Natural killer cell (primary cell): ENCODE data around the gene WIPF3. TPM values are rescaled to one million over a fixed set of nuclear protein-coding genes. Genes with fewer than 3 reads are reported as not detected.

Experiments
- ATAC-seq, 3 donors: fragments of 150-1000 bp in 2 of 3; fragments of 200-7000 bp in 1 of 3; cut with Tn5 transposase; 1 replicate in 1 of 3; 2 replicates in 2 of 3; pipeline ENCODE4 v1.10.0; 2021; ENCODE audit warnings: mild to moderate bottlenecking in 2 of 3, moderate library complexity in 2 of 3
- DNase-seq, 2 donors: peaks; one replicate each; pipeline versions ENCODE4 v3.0.0 to v3.0.0-alpha.2; 2013 to 2021; ENCODE audit warnings: mixed read lengths in 1 of 2
- H3K27ac ChIP-seq: one replicate; pipeline ENCODE4 v1.5.1; 2013; ENCODE audit warnings: mild to moderate bottlenecking, low read length
- H3K27me3 ChIP-seq: one replicate; pipeline ENCODE4 v1.6.1; 2013; ENCODE audit warnings: low read length; ENCODE audit not compliant: control insufficient read depth, insufficient read depth
- H3K36me3 ChIP-seq: one replicate; pipeline ENCODE4 v1.6.1; 2013; ENCODE audit warnings: low read length; ENCODE audit not compliant: control insufficient read depth, insufficient read depth
- H3K4me1 ChIP-seq: one replicate; pipeline ENCODE4 v1.6.1; 2013; ENCODE audit warnings: low read length; ENCODE audit not compliant: control insufficient read depth, insufficient read depth
- H3K4me3 ChIP-seq: one replicate; pipeline ENCODE4 v1.5.1; 2013; ENCODE audit warnings: low read length
- H3K9me3 ChIP-seq: one replicate; pipeline ENCODE4 v1.6.1; 2013; ENCODE audit warnings: low read length; ENCODE audit not compliant: control insufficient read depth, insufficient read depth
- H3K27ac Mint-ChIP-seq, 2 donors: one replicate each; pipeline ENCODE4 v1.8.0; 2022; ENCODE audit warnings: mild to moderate bottlenecking in 2 of 2, mixed read lengths in 2 of 2, moderate library complexity in 1 of 2
- H3K27me3 Mint-ChIP-seq, 2 donors: one replicate each; pipeline ENCODE4 v1.8.0; 2022; ENCODE audit warnings: low read depth in 2 of 2, mixed read lengths in 2 of 2
- H3K36me3 Mint-ChIP-seq: one replicate; pipeline ENCODE4 v1.8.0; 2022; ENCODE audit warnings: mixed read lengths
- H3K4me1 Mint-ChIP-seq, 2 donors: one replicate each; pipeline ENCODE4 v1.8.0; 2022; ENCODE audit warnings: mixed read lengths in 2 of 2
- H3K4me3 Mint-ChIP-seq: one replicate; pipeline ENCODE4 v1.8.0; 2022; ENCODE audit warnings: mild to moderate bottlenecking, moderate library complexity, mixed read lengths
- H3K9me3 Mint-ChIP-seq, 2 donors: one replicate each; pipeline ENCODE4 v1.8.0; 2022; ENCODE audit warnings: mixed read lengths in 2 of 2
- CTCF ChIP-seq: fragments of 200-600 bp; IDR thresholded peaks from one replicate; pipeline ENCODE4 v1.8.0; 2022; ENCODE audit warnings: antibody characterized with exemption
- WGBS: methylation state at CpG from one replicate; pipeline ENCODE4 v1.1.7; 2013; ENCODE audit warnings: missing lambda C conversion rate; ENCODE audit not compliant: insufficient coverage; 5-methylcytosine and 5-hydroxymethylcytosine counted together
- intact Hi-C: fragments of 100-400 bp; cut with micrococcal nuclease; formaldehyde crosslinking; loops from one replicate; pipeline ENCODE4 v1.14.2; 2022
- total RNA-seq, 4 donors: library from RNA; stranded (reverse); fragments of 120-200 nt in 1 of 4; gene quantifications; one replicate each; pipeline versions ENCODE4 v1.2.3 to v1.2.4, GENCODE V29; 2013 to 2022

WIPF3 gene
- total RNA-seq, 3 donors from 2014 or later (not counting 1 experiment from before 2014, with no cell fraction given), result not detected

- Mint-ChIP-seq H3K4me3 (no peak overlapping the region), H3K36me3 (no peaks in the 10 kb centered on the region), H3K9me3 (no peaks in the 10 kb centered on the region), H3K27me3 (peaks cover 34 to 56% of the 10 kb centered on the region in 2 donors), H3K4me1 (no peaks in the 10 kb centered on the region), H3K27ac (no peak overlapping the region)
- Histone ChIP-seq H3K36me3 (no peaks in the 10 kb centered on the region), H3K27me3 (no peaks in the 10 kb centered on the region), H3K9me3 (no peaks in the 10 kb centered on the region), H3K27ac (no peak overlapping the region), H3K4me1 (no peaks in the 10 kb centered on the region), H3K4me3 (no peak overlapping the region)
- 92% methylated on average over 2 of the region's 2 CpGs for WGBS
- TF ChIP-seq CTCF, result no peak
- DNase-seq (no peak), ATAC-seq (no peak)
- intact Hi-C loops, result no loop called here
These were observed 27.3 kb upstream of the WIPF3 start for GRCh38 chr7:29779017-29779416.

DNA sequence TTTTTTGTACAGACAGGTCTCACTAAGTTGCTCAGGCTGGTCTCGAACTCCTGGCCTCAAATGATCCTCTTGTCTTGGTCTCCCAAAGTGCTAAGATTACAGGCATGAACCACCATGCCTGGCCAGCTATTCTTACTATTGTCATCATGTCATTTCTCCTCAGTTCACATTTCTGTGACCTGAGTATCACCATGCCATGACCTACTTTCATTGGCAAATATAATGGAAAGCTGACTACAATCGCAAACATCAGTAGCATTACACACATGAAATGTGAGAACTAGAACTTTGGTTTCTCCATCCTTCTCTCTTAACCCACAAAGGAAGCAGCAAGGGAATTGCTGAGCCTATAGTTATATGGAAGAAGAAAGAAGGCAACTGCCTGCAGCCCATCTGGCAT lies 26.0 kb upstream of the WIPF3 start:
- Mint-ChIP-seq H3K27ac (no peak overlapping the region), H3K27me3 (peaks cover 31 to 50% of the 10 kb centered on the region in 2 donors), H3K9me3 (no peaks in the 10 kb centered on the region), H3K4me3 (no peak overlapping the region), H3K36me3 (no peaks in the 10 kb centered on the region), H3K4me1 (no peaks in the 10 kb centered on the region)
- 81% methylated on average over 2 of the region's 2 CpGs for WGBS
- DNase-seq, result no peak
- intact Hi-C loops, result no loop called here
- H3K4me3 ChIP-seq, result no peak overlapping the region
- H3K36me3 ChIP-seq, result no peaks in the 10 kb centered on the region
- no peaks in the 10 kb centered on the region for H3K27me3 ChIP-seq
- no peaks in the 10 kb centered on the region for H3K9me3 ChIP-seq
- TF ChIP-seq CTCF, result no peak
- no peak overlapping the region for H3K27ac ChIP-seq
- H3K4me1 ChIP-seq, result no peaks in the 10 kb centered on the region
- no peak for ATAC-seq

DNA sequence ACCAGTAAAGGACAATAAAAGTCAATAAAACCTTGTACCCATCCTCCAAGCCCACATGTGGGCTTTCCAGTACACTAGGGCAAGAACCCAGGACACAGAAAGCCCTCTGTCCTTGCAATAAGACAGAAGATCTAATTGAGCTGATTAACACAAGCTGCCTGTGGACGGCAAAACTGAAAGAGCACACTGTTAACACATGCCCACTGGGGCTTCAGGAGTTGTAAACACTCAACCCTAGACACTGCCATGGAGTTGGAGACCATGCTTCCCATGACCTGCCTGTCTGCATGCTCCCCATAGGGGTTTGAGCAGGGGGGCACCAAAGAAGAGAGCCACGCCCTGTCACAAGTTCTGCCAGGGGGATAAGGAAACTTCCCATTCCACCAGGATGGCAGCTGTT lies 22.6 kb upstream of the WIPF3 start:
- no peaks in the 10 kb centered on the region for H3K4me1 Mint-ChIP-seq
- no peaks in the 10 kb centered on the region for H3K9me3 Mint-ChIP-seq
- H3K27me3 Mint-ChIP-seq, result peaks cover 16 to 21% of the 10 kb centered on the region in 2 donors
- H3K4me3 ChIP-seq, result no peak overlapping the region
- DNase-seq (no peak), ATAC-seq (no peak)
- no peaks in the 10 kb centered on the region for H3K36me3 ChIP-seq
- no peak overlapping the region for H3K27ac Mint-ChIP-seq
- H3K9me3 ChIP-seq, result no peaks in the 10 kb centered on the region
- WGBS, result 77% methylated on average over 2 of the region's 2 CpGs
- TF ChIP-seq CTCF, result no peak
- no peak overlapping the region for H3K27ac ChIP-seq
- no peaks in the 10 kb centered on the region for H3K4me1 ChIP-seq
- no peaks in the 10 kb centered on the region for H3K27me3 ChIP-seq
- no peak overlapping the region for H3K4me3 Mint-ChIP-seq
- no peaks in the 10 kb centered on the region for H3K36me3 Mint-ChIP-seq
- intact Hi-C loops, result no loop called here

- Histone ChIP-seq H3K27ac (no peak overlapping the region), H3K27me3 (no peaks in the 10 kb centered on the region), H3K4me1 (no peaks in the 10 kb centered on the region), H3K4me3 (no peak overlapping the region), H3K9me3 (no peaks in the 10 kb centered on the region), H3K36me3 (no peaks in the 10 kb centered on the region)
- no peaks in the 10 kb centered on the region for H3K9me3 Mint-ChIP-seq
- no peak overlapping the region for H3K4me3 Mint-ChIP-seq
- H3K27ac Mint-ChIP-seq, result no peak overlapping the region
- no peaks in the 10 kb centered on the region for H3K36me3 Mint-ChIP-seq
- intact Hi-C loops, result no loop called here
- ATAC-seq (no peak), DNase-seq (no peak)
- H3K27me3 Mint-ChIP-seq, result peaks cover 0 to 8% of the 10 kb centered on the region in 2 donors
- TF ChIP-seq CTCF, result no peak
- H3K4me1 Mint-ChIP-seq, result no peaks in the 10 kb centered on the region
- WGBS, result 63% methylated on average over 2 of the region's 2 CpGs
These were observed 12.8 kb upstream of the WIPF3 start for GRCh38 chr7:29793507-29793906.
